ENCODE data around the gene FOXI1.

- TF ChIP-seq TARDBP (IDR thresholded peaks at IDR 0.05) (no peak), HDGF (IDR thresholded peaks at IDR 0.05; ENCODE audit: borderline replicate concordance) (no peak), SP1 (IDR thresholded peaks at IDR 0.05) (no peak), LEF1 (IDR thresholded peaks at IDR 0.05; ENCODE audit: borderline replicate concordance) (no peak), BHLHE40 (IDR thresholded peaks at IDR 0.05; ENCODE audit: borderline replicate concordance) (no peak), FOXK2 (IDR thresholded peaks at IDR 0.05) (no peak), SUZ12 (IDR thresholded peaks at IDR 0.05) (no peak)
Measured at GRCh38 chr5:170139786-170140335, 34.2 kb downstream of the FOXI1 start.
